ENCODE data around the gene FHL1.

FHL1 gene

GRCh38 chrX:136210806-136211205, 63.5 kb downstream of the FHL1 start:
- no peak overlapping the region for H2AFZ ChIP-seq
- H3K27ac ChIP-seq: no peak overlapping the region
- no peak overlapping the region for H3K9ac ChIP-seq
- no peak overlapping the region for H3K4me3 ChIP-seq (ENCODE audit: low read depth, low read length)
- H3K79me2 ChIP-seq: no peaks in the 10 kb centered on the region
- H3K4me2 ChIP-seq (ENCODE audit: low read length): no peak overlapping the region
- no peaks in the 10 kb centered on the region for H3K9me3 ChIP-seq (ENCODE audit: control insufficient read depth, low read length)
- TF ChIP-seq CTCF (IDR thresholded peaks at IDR 0.05): no peak
- H3K27me3 ChIP-seq (ENCODE audit: control insufficient read depth, insufficient read depth, low read length): no peaks in the 10 kb centered on the region
- no peaks in the 10 kb centered on the region for H3K36me3 ChIP-seq (ENCODE audit: control insufficient read depth, insufficient read depth, low read length)
- no peaks in the 10 kb centered on the region for H3K4me1 ChIP-seq

GRCh38 chrX:136211766-136212556, 64.6 kb downstream of the FHL1 start:
- Histone ChIP-seq H3K79me2 (no peaks in the 10 kb centered on the region), H3K4me3 (ENCODE audit: low read depth, low read length) (no peak overlapping the region), H3K4me1 (no peaks in the 10 kb centered on the region), H3K27ac (no peak overlapping the region), H3K9ac (no peak overlapping the region), H3K4me2 (ENCODE audit: low read length) (no peak overlapping the region), H3K36me3 (ENCODE audit: control insufficient read depth, insufficient read depth, low read length) (no peaks in the 10 kb centered on the region), H3K9me3 (ENCODE audit: control insufficient read depth, low read length) (no peaks in the 10 kb centered on the region), H2AFZ (no peak overlapping the region), H3K27me3 (ENCODE audit: control insufficient read depth, insufficient read depth, low read length) (no peaks in the 10 kb centered on the region)
- no peak for TF ChIP-seq CTCF (IDR thresholded peaks at IDR 0.05)

GRCh38 chrX:136212557-136213111, 65.3 kb downstream of the FHL1 start:
- no peak overlapping the region for H3K27ac ChIP-seq
- no peak for TF ChIP-seq CTCF (IDR thresholded peaks at IDR 0.05)
- no peak overlapping the region for H3K4me2 ChIP-seq (ENCODE audit: low read length)
- H3K4me3 ChIP-seq (ENCODE audit: low read depth, low read length): no peak overlapping the region
- H3K9me3 ChIP-seq (ENCODE audit: control insufficient read depth, low read length): no peaks in the 10 kb centered on the region
- H2AFZ ChIP-seq: no peak overlapping the region
- no peaks in the 10 kb centered on the region for H3K79me2 ChIP-seq
- no peaks in the 10 kb centered on the region for H3K36me3 ChIP-seq (ENCODE audit: control insufficient read depth, insufficient read depth, low read length)
- H3K9ac ChIP-seq: no peak overlapping the region
- no peaks in the 10 kb centered on the region for H3K27me3 ChIP-seq (ENCODE audit: control insufficient read depth, insufficient read depth, low read length)
- H3K4me1 ChIP-seq: no peaks in the 10 kb centered on the region

- no peaks in the 10 kb centered on the region for H3K9me3 ChIP-seq (ENCODE audit: control insufficient read depth, low read length)
- H3K4me3 ChIP-seq (ENCODE audit: low read depth, low read length): no peak overlapping the region
- TF ChIP-seq CTCF (IDR thresholded peaks at IDR 0.05): no peak
- no peak overlapping the region for H2AFZ ChIP-seq
- H3K4me2 ChIP-seq (ENCODE audit: low read length): no peak overlapping the region
- no peaks in the 10 kb centered on the region for H3K4me1 ChIP-seq
- H3K9ac ChIP-seq: no peak overlapping the region
- no peak overlapping the region for H3K27ac ChIP-seq
- no peaks in the 10 kb centered on the region for H3K36me3 ChIP-seq (ENCODE audit: control insufficient read depth, insufficient read depth, low read length)
- H3K27me3 ChIP-seq (ENCODE audit: control insufficient read depth, insufficient read depth, low read length): no peaks in the 10 kb centered on the region
- H3K79me2 ChIP-seq: no peaks in the 10 kb centered on the region
Measured at GRCh38 chrX:136214551-136214950, 67.2 kb downstream of the FHL1 start.

GRCh38 chrX:136215559-136215958, 68.2 kb downstream of the FHL1 start:
- H3K4me2 ChIP-seq (ENCODE audit: low read length): no peak overlapping the region
- no peaks in the 10 kb centered on the region for H3K79me2 ChIP-seq
- no peak overlapping the region for H3K9ac ChIP-seq
- H3K4me3 ChIP-seq (ENCODE audit: low read depth, low read length): no peak overlapping the region
- H2AFZ ChIP-seq: no peak overlapping the region
- H3K4me1 ChIP-seq: no peaks in the 10 kb centered on the region
- H3K27ac ChIP-seq: no peak overlapping the region
- no peaks in the 10 kb centered on the region for H3K9me3 ChIP-seq (ENCODE audit: control insufficient read depth, low read length)
- no peaks in the 10 kb centered on the region for H3K27me3 ChIP-seq (ENCODE audit: control insufficient read depth, insufficient read depth, low read length)
- H3K36me3 ChIP-seq (ENCODE audit: control insufficient read depth, insufficient read depth, low read length): no peaks in the 10 kb centered on the region
- no peak for TF ChIP-seq CTCF (IDR thresholded peaks at IDR 0.05)

Data from parathyroid adenoma (tissue), 2 donors.